Measurements from ENCODE around the gene GLI2.

GRCh38 chr2:120761911-120762310 lies 26.2 kb downstream of the GLI2 start:
- TF ChIP-seq SUZ12 (IDR thresholded peaks at IDR 0.05) (no peak), ARNT (IDR thresholded peaks at IDR 0.05) (no peak), FOXK2 (IDR thresholded peaks at IDR 0.05) (no peak), BHLHE40 (IDR thresholded peaks at IDR 0.05; ENCODE audit: borderline replicate concordance) (no peak), HDGF (IDR thresholded peaks at IDR 0.05; ENCODE audit: borderline replicate concordance) (no peak)
